Measurements from ENCODE around the gene SHPK.

SHPK gene

DNA sequence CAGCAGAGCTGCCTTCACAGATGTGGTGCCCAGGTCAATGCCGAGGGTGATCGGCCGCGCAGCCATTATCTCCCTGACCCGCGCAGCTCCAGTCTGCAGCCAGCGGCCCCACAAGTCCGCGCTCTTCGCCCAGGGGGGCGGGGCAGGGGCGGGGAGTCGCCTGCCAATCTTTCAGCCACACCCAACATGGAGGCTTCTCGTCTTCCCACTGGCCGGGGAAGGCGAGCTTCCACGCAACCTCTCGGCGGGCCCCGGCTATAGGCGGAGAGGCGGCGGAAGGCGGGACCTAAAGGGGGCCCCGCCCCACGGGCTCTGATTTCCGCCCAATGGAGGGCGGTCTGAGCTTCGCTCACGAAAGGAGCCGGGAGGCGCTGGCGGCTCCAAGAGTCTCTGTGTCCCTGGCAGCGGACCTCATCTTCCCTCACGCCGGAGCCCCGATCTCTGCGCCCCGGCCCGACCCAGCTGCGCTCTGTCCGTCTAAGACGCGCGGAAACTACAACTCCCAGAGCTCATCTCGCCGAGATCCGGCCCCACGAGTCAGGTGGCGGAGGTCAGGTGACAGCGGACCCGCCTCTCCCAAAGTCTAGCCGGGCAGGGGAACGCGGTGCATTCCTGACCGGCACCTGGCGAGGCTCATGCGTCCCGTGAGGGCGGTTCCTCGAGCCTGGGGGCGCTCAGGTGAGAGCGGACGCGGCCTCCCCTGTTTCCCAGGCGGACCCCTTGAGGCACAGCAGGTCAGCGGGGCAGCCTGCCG is at the start of gene SHPK, which contains the start of gene CTNS:
TSS of gene SHPK (minus strand) at position 97 of the 754 bp plus-strand sequence. CDS start at position 66, 31 bp downstream.
TSS of gene CTNS (plus strand) at position 607 of the 754 bp plus-strand sequence. CDS start 3,447 bp downstream, outside the sequence.
- peak; percentile 84 to 94 for DNase-seq

DNA sequence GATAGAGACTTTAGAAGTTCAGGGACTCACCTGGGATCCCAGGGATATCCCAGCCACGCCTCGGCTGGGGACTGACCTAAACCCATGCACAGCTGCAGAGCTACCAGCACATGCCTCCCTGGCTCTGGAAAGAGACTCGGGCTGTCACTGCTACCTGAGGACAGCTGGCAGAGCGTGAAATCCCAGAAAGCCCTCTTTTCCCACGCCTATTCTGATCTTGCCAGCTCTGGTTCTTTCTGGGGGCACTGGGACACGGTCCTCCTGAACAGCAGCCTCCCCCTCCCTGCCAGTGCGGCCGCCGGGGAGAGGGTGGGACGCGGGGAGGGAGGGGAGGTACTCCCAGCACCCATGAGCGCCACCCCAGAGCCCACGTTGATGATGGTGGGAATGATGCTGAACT is 49.1 kb upstream of the SHPK start:
- DNase-seq = no peak

DNA sequence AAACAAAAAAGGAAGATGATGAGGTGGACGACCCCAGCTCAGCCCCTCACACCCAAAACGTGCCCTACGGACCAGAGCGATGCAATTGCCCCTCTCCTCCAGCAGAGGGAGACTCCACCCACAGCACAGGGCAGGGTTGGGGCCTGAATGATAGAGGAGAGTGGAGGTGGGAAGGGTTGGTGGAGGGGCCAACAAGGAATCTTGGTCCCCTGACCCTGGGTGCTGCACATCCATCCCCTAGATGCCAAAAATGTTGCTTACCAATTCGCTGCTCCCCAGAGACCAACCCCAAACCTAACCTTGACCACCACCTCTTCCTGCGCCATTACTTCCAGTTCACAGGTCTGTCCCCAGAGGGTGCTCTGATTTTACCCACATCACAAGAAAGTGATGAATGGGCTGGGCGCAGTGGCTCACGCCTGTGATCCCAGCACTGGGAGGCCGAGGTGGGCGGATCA is 47.0 kb upstream of the SHPK start:
- peak in 1 of 2 experiments; percentile 35 for DNase-seq

- DNase-seq = no peak
Measured at GRCh38 chr17:3682033-3682432, 46.0 kb upstream of the SHPK start.

DNA sequence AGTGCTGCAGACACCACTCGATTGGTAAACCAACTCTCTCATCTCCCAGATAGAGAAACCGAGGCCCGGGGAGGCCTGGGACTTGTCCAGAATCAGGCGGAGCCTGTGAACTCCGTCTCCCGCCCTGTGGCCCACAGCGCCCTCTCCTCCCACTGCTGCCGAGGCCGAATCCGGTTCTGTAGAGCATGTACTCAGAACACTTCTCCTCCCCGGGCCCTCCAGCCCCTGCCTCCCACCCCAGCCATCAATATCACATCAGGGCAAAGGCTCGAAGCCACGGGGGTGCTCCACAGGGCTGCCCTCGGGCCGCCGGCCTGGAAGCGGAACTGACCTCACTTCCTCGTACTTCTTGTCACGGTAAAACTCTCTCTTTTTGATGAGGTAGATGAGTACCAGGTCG is 45.5 kb upstream of the SHPK start:
- DNase-seq = no peak

DNA sequence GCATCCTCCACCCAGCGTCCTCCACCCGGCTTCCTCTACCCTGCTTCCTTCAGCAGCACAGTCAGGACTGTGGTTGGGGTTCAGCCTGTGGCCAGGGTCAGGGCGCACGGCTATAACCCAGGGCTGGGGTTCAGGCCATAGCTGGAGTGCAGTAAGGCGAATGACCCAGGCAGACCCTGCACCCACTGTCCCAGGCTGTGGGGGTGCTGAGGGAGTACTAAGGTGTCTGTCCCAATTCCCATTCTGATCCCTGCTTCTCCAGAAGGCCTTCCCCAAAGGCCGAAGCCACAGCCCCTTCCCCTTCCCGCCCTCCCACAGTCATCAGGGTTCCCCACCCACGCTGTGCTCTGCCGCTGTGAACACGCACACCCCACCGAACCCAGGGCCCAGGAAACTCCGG is 45.0 kb upstream of the SHPK start:
- no peak for DNase-seq

DNA sequence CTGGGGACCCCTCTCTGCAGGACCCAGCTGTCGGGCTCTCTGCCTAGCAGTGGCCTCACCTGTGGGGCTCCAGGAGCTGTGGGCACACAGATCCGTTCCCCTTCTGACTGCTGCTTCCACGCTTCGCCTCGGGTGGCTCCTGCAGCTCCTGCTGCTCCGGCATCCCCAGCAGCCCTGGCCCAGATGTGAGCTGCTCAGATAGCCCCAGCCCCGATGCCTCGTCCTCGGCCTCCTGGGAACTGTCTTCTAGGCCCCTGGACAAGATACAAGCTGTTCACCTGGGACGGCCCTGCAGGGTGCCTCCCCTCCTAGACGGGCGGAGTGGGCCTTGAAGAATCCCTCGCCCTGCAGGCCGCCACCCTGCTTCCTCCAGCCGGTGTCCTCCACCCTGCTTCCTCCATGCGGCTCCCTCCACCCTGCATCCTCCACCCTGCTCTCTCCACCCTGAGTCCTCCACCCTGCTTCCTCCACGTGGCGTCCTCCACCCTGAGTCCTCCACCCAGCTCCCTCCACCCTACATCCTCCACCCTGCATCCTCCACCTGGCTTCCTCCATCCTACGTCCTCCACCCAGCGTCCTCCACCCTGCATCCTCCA is 43.6 kb upstream of the SHPK start:
- no peak for DNase-seq

- DNase-seq = no peak
Measured at GRCh38 chr17:3678821-3679530, 42.9 kb upstream of the SHPK start.

DNA sequence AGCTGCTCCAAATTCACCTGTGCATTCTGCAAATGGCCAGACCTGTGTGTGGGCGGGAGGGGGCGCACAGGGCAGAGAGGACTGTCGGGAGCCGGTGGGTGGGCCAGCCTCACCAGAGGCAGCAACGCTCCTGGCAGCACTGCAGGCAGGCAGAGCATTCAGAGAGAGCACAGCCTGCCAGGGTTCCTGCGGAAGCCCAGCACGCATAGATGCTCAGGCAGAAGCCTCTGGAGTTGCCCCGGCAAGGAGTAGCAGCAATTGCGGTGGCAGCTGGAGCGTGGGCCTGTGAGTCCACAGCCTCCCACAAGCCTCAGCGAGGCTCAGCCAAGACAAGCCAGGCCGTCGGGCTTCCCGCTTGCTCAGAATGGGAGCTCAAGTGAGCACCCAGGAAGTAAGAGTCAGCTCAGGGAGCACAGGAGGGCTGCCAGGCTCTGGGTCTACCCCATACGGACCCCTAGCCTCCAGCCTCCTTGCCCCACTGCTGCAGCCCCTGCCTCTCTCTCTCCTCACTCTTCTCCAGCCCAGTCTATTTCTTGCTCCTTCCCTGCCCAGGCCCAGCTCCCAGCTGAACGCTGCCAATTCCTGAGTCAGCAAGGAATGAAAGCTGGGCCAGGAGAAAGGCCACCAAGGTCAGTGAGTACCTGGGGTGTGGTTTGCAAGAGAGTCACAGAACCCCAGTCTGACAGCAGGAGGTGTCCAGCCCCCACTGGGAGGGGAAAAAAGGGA is 42.2 kb upstream of the SHPK start:
- DNase-seq = no peak

- DNase-seq = no peak
Measured at GRCh38 chr17:3675886-3676285, 39.8 kb upstream of the SHPK start.

- DNase-seq = no peak
Measured at GRCh38 chr17:3672571-3672970, 36.5 kb upstream of the SHPK start.

GRCh38 chr17:3669548-3669947 is 33.5 kb upstream of the SHPK start:
- DNase-seq = no peak

GRCh38 chr17:3669085-3669347 is 33.0 kb upstream of the SHPK start:
- no peak for DNase-seq

DNA sequence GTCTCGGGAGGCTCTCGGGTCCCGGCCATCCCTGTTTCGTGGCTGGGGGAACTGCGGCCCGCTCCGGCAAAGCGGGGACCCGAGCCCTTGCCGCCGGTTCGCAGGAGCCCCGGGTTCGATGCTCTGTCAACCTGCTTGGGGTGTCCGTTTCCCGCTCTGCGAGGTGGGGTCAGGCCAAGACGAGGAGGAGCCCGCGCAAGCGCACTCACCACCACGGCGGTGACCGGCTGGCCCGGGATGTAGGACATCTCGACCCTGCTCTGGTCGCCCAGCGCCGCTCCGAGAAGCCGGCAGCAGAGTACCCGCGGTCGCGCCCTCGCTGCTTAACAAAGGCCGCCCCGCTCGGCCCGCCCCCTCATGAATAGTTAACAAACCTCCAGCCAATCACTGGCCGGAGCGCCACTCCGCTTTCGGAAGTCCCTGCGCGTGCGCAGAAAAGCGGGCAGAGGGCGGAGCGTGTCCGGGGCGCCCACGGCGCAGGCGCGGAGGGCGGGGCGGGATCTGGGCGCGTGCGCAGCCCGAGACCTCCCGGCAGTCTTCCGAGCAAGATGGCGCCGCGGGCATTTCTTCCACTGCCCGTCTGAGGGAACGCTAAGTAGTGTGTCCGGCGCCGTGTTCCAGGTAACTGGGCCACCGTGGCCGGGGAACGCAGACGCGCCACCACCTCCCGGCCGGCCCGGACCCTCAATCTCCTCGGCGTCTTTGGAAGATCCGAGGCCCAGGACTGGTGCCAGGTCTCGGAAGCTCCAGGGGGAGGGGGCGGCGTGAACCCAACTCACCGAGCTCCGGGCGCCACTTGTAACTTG is 32.4 kb upstream of the SHPK start, which contains the start of the genes EMC6 and TAX1BP3:
TSS of gene EMC6 (plus strand) at position 534 of the 806 bp plus-strand sequence. CDS start 335 bp downstream, outside the sequence.
TSS of gene TAX1BP3 (minus strand) at position 300 of the 806 bp plus-strand sequence. CDS start at position 248, 52 bp downstream.
- DNase-seq = peak; percentile 87 to 96

GRCh38 chr17:3667366-3668278 is 31.6 kb upstream of the SHPK start:
- peak; percentile 63 to 78 for DNase-seq

- DNase-seq = no peak
Measured at GRCh38 chr17:3666516-3666915, 30.5 kb upstream of the SHPK start.

DNA sequence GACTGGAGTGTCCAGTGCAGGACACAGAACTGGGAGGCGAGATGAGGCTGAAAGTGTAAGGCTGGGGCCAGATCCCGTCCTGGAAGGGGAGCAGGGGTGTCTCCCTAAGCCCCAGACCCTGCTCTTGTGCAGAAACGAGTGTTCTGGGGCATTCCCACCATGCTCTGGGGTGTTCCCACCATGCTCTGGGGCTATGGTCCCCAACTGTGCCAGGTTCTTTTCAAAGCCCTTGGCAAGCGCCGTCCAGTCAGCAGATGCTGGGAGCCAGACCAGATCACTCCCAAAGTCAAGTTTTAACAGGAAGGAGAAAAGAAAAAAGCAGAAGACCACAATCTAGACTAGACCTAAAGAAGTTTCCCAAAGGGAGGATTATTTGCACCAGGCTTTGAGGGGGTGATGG is 29.8 kb upstream of the SHPK start:
- DNase-seq = no peak

DNA sequence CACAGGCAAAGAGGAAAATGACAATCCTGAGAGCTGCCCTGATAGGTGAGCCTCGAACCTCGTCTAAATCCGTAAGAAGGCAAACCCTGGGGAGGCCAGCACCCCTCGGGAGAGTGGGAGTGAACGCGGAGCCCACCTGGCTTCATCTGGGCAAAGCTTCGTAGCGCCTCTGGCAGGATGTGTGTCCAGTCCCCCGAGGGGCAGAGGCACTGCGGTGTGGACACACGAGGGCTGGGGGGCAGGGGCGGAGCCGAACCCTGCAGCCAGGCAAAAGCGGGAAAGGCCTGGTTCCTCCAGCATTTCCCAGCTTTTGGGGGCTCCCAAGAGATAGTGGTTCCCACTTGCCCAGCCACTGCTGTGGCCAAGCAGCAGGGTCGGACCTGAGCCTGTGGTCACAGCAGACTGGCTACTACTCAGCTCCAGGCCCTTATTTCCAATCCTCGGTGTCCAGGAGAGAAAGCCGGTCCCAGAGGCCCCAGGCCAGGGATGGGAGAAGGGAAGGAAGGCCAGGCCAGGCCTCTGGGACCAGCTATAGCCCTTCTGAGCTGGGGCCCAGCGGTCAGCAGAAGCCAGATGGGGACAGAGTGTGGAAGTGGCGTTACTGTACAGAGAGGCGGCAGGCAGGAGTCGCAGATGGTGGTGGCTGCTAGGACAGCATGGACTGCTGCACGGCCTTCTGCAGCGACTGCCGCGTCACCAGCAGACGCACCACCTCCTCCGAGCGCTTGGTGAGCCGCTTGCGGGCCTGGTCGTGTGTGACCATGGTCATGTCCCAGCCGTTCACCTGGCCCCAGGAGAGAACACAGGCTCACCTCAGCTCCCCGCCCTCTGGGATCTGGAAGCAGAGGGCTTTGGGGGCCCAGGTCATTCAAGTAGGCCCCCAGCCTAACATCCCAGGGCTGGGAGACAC is 27.3 kb upstream of the SHPK start:
- DNase-seq = no peak

DNA sequence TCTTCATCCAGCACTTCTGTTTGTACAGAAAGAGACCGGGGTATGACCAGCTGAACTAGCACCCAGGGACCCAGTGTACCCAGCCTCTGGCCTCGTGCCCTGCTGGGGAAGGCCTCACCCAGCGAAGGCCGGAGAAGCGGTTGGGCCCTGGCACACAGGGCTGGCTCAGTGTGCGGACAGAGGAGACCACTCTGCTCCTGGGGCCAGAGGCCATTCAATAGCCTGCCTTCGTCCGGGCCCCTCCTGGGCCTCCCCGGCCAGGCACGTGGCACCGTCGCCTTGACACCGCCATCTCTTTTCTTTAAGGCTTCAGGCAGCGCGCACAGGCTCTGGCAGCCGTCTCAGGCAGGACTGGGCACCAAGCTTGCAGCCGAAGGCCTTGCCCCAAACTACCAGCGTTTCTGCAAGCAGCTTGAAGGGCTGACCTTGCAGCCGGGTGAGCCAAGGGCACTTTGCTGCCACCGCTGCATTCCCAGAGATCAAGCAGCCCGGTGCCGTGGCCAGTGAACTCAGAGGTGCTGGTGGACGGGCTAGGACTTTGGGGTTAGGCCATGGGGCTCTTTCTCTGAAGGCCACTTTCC is 24.4 kb upstream of the SHPK start:
- DNase-seq = no peak

Data from SW 1271 (cell line).